ENCODE measurements around the gene PCSK6.

DNA sequence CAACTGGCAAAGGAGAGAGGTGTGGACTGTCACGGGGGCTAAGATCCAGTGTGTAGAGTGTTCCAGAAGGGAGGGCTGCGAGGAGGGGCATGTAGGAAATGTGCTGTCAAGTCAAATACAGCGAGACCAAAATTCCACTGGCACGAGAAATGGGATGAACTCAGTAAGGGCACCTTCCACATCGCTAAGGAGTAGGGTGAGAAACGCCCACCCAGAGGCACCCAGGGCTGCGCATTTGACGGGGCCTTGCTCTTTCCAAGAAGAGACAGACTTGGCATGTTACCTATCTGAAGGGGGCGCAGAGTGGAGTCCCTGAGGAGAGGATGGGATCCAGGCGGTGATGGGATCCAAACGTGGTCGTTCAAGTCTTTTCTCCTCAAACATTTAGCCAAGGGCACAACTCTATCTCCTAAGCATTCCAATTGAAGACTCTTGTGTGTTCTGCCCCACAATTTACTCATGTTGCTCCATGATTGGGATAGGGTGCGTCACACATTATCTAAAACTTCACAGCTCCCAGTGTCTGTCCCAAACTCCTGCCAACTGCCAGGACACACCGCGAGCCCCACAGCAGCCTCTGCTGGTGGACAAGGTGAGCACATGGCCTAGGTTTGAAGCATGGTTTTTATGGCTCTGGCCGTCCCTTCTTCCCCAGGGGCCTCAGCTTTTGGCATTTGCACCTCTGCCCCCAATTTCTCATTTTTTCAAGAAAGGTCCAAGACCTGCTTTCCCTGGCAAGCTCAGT is 219.9 kb downstream of the PCSK6 start:
- TF ChIP-seq JUND (IDR thresholded peaks at IDR 0.05; ENCODE audit: low read length) (no peak), CEBPB (IDR thresholded peaks at IDR 0.05; ENCODE audit: low read depth, low read length) (no peak), KDM5A (IDR thresholded peaks at IDR 0.05; ENCODE audit: low read length) (no peak), EZH2 (IDR thresholded peaks at IDR 0.05; ENCODE audit: low read depth, low read length, severe bottlenecking) (no peak), POLR2A (IDR thresholded peaks at IDR 0.05; ENCODE audit: control extremely low read depth in 1 of 2, low read depth in 2 of 2, low read length in 2 of 2) (peak in 1 of 2 experiments; percentile 41; a peak in 1 of 3 replicates), RFX5 (IDR thresholded peaks at IDR 0.05; ENCODE audit: borderline replicate concordance, low read depth, low read length) (no peak), POLR2AphosphoS5 (IDR thresholded peaks at IDR 0.05; ENCODE audit: low read depth, low read length) (no peak), CBX8 (IDR thresholded peaks at IDR 0.05; ENCODE audit: borderline replicate concordance, low read depth, low read length) (no peak)
- TF ChIP-seq, protein P1, sequence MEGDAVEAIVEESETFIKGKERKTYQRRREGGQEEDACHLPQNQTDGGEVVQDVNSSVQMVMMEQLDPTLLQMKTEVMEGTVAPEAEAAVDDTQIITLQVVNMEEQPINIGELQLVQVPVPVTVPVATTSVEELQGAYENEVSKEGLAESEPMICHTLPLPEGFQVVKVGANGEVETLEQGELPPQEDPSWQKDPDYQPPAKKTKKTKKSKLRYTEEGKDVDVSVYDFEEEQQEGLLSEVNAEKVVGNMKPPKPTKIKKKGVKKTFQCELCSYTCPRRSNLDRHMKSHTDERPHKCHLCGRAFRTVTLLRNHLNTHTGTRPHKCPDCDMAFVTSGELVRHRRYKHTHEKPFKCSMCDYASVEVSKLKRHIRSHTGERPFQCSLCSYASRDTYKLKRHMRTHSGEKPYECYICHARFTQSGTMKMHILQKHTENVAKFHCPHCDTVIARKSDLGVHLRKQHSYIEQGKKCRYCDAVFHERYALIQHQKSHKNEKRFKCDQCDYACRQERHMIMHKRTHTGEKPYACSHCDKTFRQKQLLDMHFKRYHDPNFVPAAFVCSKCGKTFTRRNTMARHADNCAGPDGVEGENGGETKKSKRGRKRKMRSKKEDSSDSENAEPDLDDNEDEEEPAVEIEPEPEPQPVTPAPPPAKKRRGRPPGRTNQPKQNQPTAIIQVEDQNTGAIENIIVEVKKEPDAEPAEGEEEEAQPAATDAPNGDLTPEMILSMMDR (IDR thresholded peaks at IDR 0.05; ENCODE audit: control extremely low read depth in 1 of 3, insufficient read depth in 1 of 3, low read depth in 1 of 3, low read length in 3 of 3) = peak; percentile 70 to 82 (median 77)
- TF ChIP-seq, protein P2, sequence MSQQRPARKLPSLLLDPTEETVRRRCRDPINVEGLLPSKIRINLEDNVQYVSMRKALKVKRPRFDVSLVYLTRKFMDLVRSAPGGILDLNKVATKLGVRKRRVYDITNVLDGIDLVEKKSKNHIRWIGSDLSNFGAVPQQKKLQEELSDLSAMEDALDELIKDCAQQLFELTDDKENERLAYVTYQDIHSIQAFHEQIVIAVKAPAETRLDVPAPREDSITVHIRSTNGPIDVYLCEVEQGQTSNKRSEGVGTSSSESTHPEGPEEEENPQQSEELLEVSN (IDR thresholded peaks at IDR 0.05) = peak; percentile 36
- TF ChIP-seq, protein P3, sequence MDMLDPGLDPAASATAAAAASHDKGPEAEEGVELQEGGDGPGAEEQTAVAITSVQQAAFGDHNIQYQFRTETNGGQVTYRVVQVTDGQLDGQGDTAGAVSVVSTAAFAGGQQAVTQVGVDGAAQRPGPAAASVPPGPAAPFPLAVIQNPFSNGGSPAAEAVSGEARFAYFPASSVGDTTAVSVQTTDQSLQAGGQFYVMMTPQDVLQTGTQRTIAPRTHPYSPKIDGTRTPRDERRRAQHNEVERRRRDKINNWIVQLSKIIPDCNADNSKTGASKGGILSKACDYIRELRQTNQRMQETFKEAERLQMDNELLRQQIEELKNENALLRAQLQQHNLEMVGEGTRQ (IDR thresholded peaks at IDR 0.05; ENCODE audit: low read length) = no peak
- TF ChIP-seq, protein P4, sequence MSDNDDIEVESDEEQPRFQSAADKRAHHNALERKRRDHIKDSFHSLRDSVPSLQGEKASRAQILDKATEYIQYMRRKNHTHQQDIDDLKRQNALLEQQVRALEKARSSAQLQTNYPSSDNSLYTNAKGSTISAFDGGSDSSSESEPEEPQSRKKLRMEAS (IDR thresholded peaks at IDR 0.05) = peak; percentile 91

All from H1 (cell line).